HepG2 (cell line): Measurements from ENCODE around the gene HMGCS2.

Experiments used
- CEBPB ChIP-seq: IDR thresholded peaks from 2 replicates; pipeline ENCODE4 v1.6.1; 2011; ENCODE audit warnings: low read depth, low read length, improper control_type of control experiment, borderline replicate concordance
- FIP1L1 ChIP-seq: fragments of 200-400 bp; formaldehyde crosslinking; IDR thresholded peaks from 2 replicates; pipeline ENCODE4 v1.6.1; 2018; ENCODE audit warnings: low read depth, mild to moderate bottlenecking, low read length, moderate library complexity, borderline replicate concordance; ENCODE audit not compliant: insufficient read depth
- PLRG1 ChIP-seq: fragments of 450-650 bp; conservative IDR thresholded peaks from 2 replicates; pipeline ENCODE4 v1.6.1; 2016
- POLR2A ChIP-seq, 2 experiments: IDR thresholded peaks; 2 replicates each; pipeline ENCODE4 v1.6.1; 2011; ENCODE audit warnings: low read depth in 2 of 2, low read length in 2 of 2, mild to moderate bottlenecking in 1 of 2, moderate library complexity in 1 of 2; ENCODE audit not compliant: insufficient read depth in 1 of 2
- SETDB1 ChIP-seq: sonication (generic); formaldehyde crosslinking; IDR thresholded peaks from 2 replicates; pipeline ENCODE4 v1.5.1; 2020; ENCODE audit warnings: missing genetic modification reagents, mild to moderate bottlenecking, borderline replicate concordance
- ZNF207 ChIP-seq: fragments of 450-650 bp; IDR thresholded peaks from 2 replicates; pipeline ENCODE4 v1.6.1; 2016; ENCODE audit warnings: antibody characterized with exemption, borderline replicate concordance
- TF ChIP-seq, protein P1 (sequence below): sonication (generic); formaldehyde crosslinking; IDR thresholded peaks from 2 replicates; pipeline ENCODE4 v1.4.0; 2020; ENCODE audit warnings: mild to moderate bottlenecking, missing genetic modification reagents, borderline replicate concordance
- TF ChIP-seq, protein P2 (sequence below): sonication (generic); formaldehyde crosslinking; IDR thresholded peaks from 2 replicates; pipeline ENCODE4 v1.5.0; 2020; ENCODE audit warnings: mild to moderate bottlenecking, missing genetic modification reagents, moderate library complexity
- TF ChIP-seq, protein P3 (sequence below): sonication (generic); formaldehyde crosslinking; conservative IDR thresholded peaks from 2 replicates; pipeline ENCODE4 v1.4.0; 2020; ENCODE audit warnings: missing genetic modification reagents
- TF ChIP-seq, protein P4 (sequence below): sonication (generic); formaldehyde crosslinking; conservative IDR thresholded peaks from 2 replicates; pipeline ENCODE4 v1.4.0; 2020; ENCODE audit warnings: missing genetic modification reagents

DNA sequence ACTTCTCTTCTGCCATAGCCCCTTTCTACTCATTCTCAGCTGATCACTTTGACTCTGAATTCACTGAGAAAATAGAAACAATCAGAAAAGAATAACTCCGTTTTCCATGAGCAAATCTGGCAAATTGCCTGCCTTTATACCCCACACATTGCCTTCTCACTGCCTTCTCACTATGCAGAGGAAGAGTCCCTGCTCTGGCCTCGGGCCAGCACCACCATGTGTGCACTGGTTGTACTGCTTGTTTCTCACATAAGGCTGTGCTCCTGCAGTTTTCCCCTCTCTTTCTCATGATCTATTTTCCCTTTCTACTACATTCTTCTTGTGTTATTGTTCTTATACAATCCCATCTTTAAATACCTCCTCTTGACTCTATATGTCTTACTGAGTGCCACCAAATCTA, 2.3 kb upstream of the HMGCS2 start:
- TF ChIP-seq, protein P1, sequence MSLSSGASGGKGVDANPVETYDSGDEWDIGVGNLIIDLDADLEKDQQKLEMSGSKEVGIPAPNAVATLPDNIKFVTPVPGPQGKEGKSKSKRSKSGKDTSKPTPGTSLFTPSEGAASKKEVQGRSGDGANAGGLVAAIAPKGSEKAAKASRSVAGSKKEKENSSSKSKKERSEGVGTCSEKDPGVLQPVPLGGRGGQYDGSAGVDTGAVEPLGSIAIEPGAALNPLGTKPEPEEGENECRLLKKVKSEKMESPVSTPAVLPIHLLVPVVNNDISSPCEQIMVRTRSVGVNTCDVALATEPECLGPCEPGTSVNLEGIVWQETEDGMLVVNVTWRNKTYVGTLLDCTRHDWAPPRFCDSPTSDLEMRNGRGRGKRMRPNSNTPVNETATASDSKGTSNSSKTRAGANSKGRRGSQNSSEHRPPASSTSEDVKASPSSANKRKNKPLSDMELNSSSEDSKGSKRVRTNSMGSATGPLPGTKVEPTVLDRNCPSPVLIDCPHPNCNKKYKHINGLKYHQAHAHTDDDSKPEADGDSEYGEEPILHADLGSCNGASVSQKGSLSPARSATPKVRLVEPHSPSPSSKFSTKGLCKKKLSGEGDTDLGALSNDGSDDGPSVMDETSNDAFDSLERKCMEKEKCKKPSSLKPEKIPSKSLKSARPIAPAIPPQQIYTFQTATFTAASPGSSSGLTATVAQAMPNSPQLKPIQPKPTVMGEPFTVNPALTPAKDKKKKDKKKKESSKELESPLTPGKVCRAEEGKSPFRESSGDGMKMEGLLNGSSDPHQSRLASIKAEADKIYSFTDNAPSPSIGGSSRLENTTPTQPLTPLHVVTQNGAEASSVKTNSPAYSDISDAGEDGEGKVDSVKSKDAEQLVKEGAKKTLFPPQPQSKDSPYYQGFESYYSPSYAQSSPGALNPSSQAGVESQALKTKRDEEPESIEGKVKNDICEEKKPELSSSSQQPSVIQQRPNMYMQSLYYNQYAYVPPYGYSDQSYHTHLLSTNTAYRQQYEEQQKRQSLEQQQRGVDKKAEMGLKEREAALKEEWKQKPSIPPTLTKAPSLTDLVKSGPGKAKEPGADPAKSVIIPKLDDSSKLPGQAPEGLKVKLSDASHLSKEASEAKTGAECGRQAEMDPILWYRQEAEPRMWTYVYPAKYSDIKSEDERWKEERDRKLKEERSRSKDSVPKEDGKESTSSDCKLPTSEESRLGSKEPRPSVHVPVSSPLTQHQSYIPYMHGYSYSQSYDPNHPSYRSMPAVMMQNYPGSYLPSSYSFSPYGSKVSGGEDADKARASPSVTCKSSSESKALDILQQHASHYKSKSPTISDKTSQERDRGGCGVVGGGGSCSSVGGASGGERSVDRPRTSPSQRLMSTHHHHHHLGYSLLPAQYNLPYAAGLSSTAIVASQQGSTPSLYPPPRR (CRISPR knock-in tag), result no peak
- TF ChIP-seq FIP1L1 (no peak), ZNF207 (no peak), SETDB1 (no peak), PLRG1 (no peak), POLR2A (IDR thresholded peaks at IDR 0.05; ENCODE audit: insufficient read depth in 1 of 2, low read depth in 2 of 2, low read length in 2 of 2) (no peak), CEBPB (no peak)
- TF ChIP-seq, protein P2, sequence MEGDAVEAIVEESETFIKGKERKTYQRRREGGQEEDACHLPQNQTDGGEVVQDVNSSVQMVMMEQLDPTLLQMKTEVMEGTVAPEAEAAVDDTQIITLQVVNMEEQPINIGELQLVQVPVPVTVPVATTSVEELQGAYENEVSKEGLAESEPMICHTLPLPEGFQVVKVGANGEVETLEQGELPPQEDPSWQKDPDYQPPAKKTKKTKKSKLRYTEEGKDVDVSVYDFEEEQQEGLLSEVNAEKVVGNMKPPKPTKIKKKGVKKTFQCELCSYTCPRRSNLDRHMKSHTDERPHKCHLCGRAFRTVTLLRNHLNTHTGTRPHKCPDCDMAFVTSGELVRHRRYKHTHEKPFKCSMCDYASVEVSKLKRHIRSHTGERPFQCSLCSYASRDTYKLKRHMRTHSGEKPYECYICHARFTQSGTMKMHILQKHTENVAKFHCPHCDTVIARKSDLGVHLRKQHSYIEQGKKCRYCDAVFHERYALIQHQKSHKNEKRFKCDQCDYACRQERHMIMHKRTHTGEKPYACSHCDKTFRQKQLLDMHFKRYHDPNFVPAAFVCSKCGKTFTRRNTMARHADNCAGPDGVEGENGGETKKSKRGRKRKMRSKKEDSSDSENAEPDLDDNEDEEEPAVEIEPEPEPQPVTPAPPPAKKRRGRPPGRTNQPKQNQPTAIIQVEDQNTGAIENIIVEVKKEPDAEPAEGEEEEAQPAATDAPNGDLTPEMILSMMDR, result peak; percentile 46
- TF ChIP-seq, protein P3, sequence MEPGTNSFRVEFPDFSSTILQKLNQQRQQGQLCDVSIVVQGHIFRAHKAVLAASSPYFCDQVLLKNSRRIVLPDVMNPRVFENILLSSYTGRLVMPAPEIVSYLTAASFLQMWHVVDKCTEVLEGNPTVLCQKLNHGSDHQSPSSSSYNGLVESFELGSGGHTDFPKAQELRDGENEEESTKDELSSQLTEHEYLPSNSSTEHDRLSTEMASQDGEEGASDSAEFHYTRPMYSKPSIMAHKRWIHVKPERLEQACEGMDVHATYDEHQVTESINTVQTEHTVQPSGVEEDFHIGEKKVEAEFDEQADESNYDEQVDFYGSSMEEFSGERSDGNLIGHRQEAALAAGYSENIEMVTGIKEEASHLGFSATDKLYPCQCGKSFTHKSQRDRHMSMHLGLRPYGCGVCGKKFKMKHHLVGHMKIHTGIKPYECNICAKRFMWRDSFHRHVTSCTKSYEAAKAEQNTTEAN (CRISPR knock-in tag), result no peak
- TF ChIP-seq, protein P4, sequence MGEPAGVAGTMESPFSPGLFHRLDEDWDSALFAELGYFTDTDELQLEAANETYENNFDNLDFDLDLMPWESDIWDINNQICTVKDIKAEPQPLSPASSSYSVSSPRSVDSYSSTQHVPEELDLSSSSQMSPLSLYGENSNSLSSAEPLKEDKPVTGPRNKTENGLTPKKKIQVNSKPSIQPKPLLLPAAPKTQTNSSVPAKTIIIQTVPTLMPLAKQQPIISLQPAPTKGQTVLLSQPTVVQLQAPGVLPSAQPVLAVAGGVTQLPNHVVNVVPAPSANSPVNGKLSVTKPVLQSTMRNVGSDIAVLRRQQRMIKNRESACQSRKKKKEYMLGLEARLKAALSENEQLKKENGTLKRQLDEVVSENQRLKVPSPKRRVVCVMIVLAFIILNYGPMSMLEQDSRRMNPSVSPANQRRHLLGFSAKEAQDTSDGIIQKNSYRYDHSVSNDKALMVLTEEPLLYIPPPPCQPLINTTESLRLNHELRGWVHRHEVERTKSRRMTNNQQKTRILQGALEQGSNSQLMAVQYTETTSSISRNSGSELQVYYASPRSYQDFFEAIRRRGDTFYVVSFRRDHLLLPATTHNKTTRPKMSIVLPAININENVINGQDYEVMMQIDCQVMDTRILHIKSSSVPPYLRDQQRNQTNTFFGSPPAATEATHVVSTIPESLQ (CRISPR knock-in tag), result no peak
